ENCODE measurements around the gene HIGD2A. TPM values are rescaled to one million over a fixed set of nuclear protein-coding genes. Genes with fewer than 3 reads are reported as not detected.

HIGD2A gene
- total RNA-seq, 5 donors from 2014 or later (not counting 1 experiment from before 2014, with no cell fraction given), result 88.5 to 117 (median 95.4) TPM

DNA sequence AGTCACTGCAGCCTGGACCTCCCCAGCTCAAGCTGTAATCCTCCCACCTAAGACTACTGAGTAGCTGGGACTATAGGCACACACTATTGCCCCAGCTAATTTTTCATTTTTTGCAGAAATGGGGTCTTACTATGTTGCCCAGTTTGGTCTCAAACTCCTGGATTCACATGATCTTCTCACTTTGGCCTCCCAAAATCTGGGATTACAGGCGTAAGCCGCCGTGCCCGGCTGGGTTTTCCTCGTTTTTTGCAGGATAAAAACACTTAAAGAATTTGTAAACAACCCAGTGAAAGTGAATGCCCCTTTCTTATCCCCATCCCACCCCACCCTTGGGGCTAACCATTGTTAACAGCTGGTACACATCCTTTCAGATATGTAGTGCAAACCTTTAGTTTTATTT, 20.0 kb downstream of the HIGD2A start:
- peaks cover 28% of the 10 kb centered on the region for H3K36me3 Mint-ChIP-seq
- Histone ChIP-seq H3K9me3 (no peaks in the 10 kb centered on the region), H3K4me1 (ENCODE audit: control insufficient read depth in 1 of 2, extremely low read depth in 1 of 2, insufficient read depth in 2 of 2, low read length in 2 of 2) (peaks cover 0 to 9% of the 10 kb centered on the region in 2 experiments), H3K4me3 (ENCODE audit: control insufficient read depth in 1 of 2, extremely low read depth in 1 of 2, low read length in 1 of 2) (no peak overlapping the region), H3K36me3 (ENCODE audit: control insufficient read depth in 2 of 2, extremely low read depth in 1 of 2, insufficient read depth in 1 of 2, low read length in 1 of 2) (peaks cover 15 to 22% of the 10 kb centered on the region in 2 donors), H3K27me3 (replicated peaks in 1 of 2; ENCODE audit: control insufficient read depth in 2 of 2, extremely low read depth in 1 of 2, insufficient read depth in 2 of 2, low read length in 1 of 2) (no peaks in the 10 kb centered on the region), H3K27ac (ENCODE audit: low read length) (no peak overlapping the region)
- no peaks in the 10 kb centered on the region for H3K27me3 Mint-ChIP-seq
- H3K9me3 Mint-ChIP-seq, result no peaks in the 10 kb centered on the region
- ChIA-PET POLR2A (interaction anchor here (0.6 to 0.7 kb wide), 5 partner anchors 66 to 241 kb away, joined by 3 to 7 read pairs (median 5); no protein-coding TSS in a partner anchor), CTCF (no interaction called here)
- H3K4me1 Mint-ChIP-seq, result peaks cover 13 to 22% (median 20%) of the 10 kb centered on the region in 3 donors
- DNase-seq (no peak), ATAC-seq (replicated peaks in 1 of 4) (no peak)
- 100% methylated on average over 4 of the region's 5 CpGs for WGBS (ENCODE audit: insufficient coverage)
- no peak overlapping the region for H3K27ac Mint-ChIP-seq
- no peak overlapping the region for H3K4me3 Mint-ChIP-seq

DNA sequence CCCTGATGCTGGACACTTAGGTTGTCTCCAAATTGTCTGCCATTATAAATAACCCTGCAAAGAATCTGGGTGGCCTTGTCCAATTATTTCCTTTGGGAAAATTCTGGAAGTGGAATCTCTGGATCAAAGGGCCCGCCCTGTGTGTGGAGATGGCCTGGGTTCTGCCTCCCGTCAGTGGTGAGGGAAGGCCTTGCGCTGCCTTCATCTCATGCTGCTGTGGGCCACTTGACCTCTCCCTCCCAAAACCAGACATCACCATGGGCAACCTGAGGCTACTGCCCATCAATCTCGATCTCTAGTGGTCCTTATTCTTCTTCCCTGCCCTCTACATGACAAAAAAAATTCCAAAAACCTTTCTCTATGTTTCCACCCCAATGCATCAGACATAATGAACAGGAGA, 21.2 kb downstream of the HIGD2A start:
- Histone ChIP-seq H3K9me3 (no peaks in the 10 kb centered on the region), H3K4me3 (ENCODE audit: control insufficient read depth in 1 of 2, extremely low read depth in 1 of 2, low read length in 1 of 2) (no peak overlapping the region), H3K27me3 (replicated peaks in 1 of 2; ENCODE audit: control insufficient read depth in 2 of 2, extremely low read depth in 1 of 2, insufficient read depth in 2 of 2, low read length in 1 of 2) (no peaks in the 10 kb centered on the region), H3K36me3 (ENCODE audit: control insufficient read depth in 2 of 2, extremely low read depth in 1 of 2, insufficient read depth in 1 of 2, low read length in 1 of 2) (peaks cover 11 to 19% of the 10 kb centered on the region in 2 donors), H3K27ac (ENCODE audit: low read length) (no peak overlapping the region), H3K4me1 (ENCODE audit: control insufficient read depth in 1 of 2, extremely low read depth in 1 of 2, insufficient read depth in 2 of 2, low read length in 2 of 2) (peaks cover 2 to 21% of the 10 kb centered on the region in 2 experiments)
- Mint-ChIP-seq H3K27me3 (no peaks in the 10 kb centered on the region), H3K4me3 (no peak overlapping the region), H3K27ac (no peak overlapping the region), H3K9me3 (no peaks in the 10 kb centered on the region), H3K36me3 (peaks cover 28% of the 10 kb centered on the region), H3K4me1 (peaks cover 25 to 33% (median 31%) of the 10 kb centered on the region in 3 donors)
- ATAC-seq (replicated peaks in 1 of 4) (no peak), DNase-seq (no peak)
- ChIA-PET CTCF (no interaction called here), POLR2A (interaction anchor here in 1 of 2 donors (0.6 kb wide), 1 partner anchor 189 kb away, joined by 6 read pairs; no protein-coding TSS in a partner anchor)
- WGBS (ENCODE audit: insufficient coverage), result 97% methylated on average over 3 of the region's 4 CpGs

DNA sequence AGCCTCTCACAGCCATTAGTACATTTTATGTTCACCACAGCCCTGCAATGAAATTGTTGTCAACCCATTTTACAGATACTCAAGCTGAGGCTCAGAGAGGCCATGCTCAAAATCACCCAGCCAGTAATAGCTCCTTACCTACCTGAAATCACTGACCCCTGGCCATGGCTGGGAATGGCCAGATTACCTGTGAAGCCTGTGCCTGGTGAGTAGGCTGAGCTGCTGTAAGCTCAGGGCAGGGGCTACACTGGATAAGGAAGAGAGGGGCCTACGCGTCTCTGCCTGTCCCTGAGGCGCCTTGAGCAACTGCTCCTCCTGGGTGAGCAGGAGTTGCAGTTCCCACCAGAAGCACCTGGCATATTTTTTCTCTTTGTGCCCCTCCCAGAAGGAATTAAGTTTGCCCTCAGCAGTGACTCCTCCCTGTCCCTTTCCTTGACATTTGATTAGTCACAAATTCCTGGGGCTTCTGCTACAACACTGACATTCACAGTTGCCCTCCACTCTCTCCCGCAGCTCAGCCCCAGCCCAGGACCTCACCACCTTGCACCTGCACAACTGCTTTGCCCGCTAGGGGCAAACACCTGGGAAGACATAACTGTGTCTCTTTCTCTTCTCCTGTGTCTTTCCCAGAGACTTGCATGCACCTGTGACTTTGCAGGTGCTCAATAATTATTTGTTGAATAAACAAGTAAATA, 22.1 kb downstream of the HIGD2A start:
- H3K4me1 Mint-ChIP-seq, result peaks cover 33 to 42% (median 40%) of the 10 kb centered on the region in 3 donors
- Histone ChIP-seq H3K9me3 (no peaks in the 10 kb centered on the region), H3K27ac (ENCODE audit: low read length) (no peak overlapping the region), H3K4me1 (ENCODE audit: control insufficient read depth in 1 of 2, extremely low read depth in 1 of 2, insufficient read depth in 2 of 2, low read length in 2 of 2) (peaks cover 9 to 28% of the 10 kb centered on the region in 2 experiments), H3K27me3 (replicated peaks in 1 of 2; ENCODE audit: control insufficient read depth in 2 of 2, extremely low read depth in 1 of 2, insufficient read depth in 2 of 2, low read length in 1 of 2) (no peaks in the 10 kb centered on the region), H3K4me3 (ENCODE audit: control insufficient read depth in 1 of 2, extremely low read depth in 1 of 2, low read length in 1 of 2) (no peak overlapping the region), H3K36me3 (ENCODE audit: control insufficient read depth in 2 of 2, extremely low read depth in 1 of 2, insufficient read depth in 1 of 2, low read length in 1 of 2) (peaks cover 9 to 19% of the 10 kb centered on the region in 2 donors)
- H3K36me3 Mint-ChIP-seq, result peaks cover 26% of the 10 kb centered on the region
- POLR2A ChIA-PET, result interaction anchor here in 1 of 2 donors (0.5 kb wide), 1 partner anchor 917 kb away, joined by 3 read pairs; no protein-coding TSS in a partner anchor
- H3K27ac Mint-ChIP-seq, result no peak overlapping the region
- H3K27me3 Mint-ChIP-seq, result no peaks in the 10 kb centered on the region
- no peak for DNase-seq
- WGBS (ENCODE audit: insufficient coverage), result 100% methylated on average over 2 of the region's 5 CpGs
- CTCF ChIA-PET, result no interaction called here
- ATAC-seq (replicated peaks in 1 of 4), result no peak
- no peak overlapping the region for H3K4me3 Mint-ChIP-seq
- no peaks in the 10 kb centered on the region for H3K9me3 Mint-ChIP-seq

DNA sequence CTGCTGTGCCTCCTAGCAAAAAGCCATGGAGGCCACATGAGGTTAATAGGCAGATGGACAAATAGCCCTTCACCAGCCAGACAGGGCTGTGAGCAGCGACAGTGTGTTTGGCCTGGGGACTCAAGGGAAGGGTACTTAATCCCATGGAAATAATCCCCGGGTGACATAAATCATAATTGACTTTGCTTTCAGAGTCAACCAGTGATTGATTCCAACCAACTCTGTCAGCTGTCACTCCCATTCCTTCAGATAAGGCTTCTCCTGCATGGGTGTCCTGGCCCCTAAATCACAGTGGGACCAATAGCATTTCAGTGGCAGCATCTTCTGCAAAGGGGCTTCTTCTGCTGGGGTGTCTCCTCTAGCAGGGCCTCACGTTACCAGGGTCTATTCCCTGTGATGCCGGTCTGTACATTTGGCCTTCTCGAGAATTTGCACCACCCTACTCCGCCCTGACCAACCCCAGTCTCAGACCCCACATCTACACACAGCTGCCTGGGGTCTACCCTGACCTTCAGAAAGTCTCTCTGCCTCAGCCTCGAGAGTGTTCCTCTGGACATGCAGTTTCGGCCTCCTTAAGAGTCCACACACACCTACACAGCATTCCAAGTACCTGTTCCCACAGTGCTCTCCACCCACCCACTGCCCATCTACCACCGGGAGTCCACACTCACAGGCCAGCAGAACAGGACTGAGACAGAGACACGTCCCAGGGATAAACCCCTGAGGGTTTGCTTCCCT, 24.1 kb downstream of the HIGD2A start:
- Histone ChIP-seq H3K4me1 (ENCODE audit: control insufficient read depth in 1 of 2, extremely low read depth in 1 of 2, insufficient read depth in 2 of 2, low read length in 2 of 2) (peaks cover 11 to 39% of the 10 kb centered on the region in 2 experiments), H3K36me3 (ENCODE audit: control insufficient read depth in 2 of 2, extremely low read depth in 1 of 2, insufficient read depth in 1 of 2, low read length in 1 of 2) (peaks cover 2 to 10% of the 10 kb centered on the region in 2 donors), H3K4me3 (ENCODE audit: control insufficient read depth in 1 of 2, extremely low read depth in 1 of 2, low read length in 1 of 2) (no peak overlapping the region), H3K27ac (ENCODE audit: low read length) (no peak overlapping the region), H3K9me3 (no peaks in the 10 kb centered on the region), H3K27me3 (replicated peaks in 1 of 2; ENCODE audit: control insufficient read depth in 2 of 2, extremely low read depth in 1 of 2, insufficient read depth in 2 of 2, low read length in 1 of 2) (no peaks in the 10 kb centered on the region)
- Mint-ChIP-seq H3K4me3 (no peak overlapping the region), H3K9me3 (no peaks in the 10 kb centered on the region), H3K27me3 (no peaks in the 10 kb centered on the region), H3K36me3 (peaks cover 13% of the 10 kb centered on the region), H3K27ac (peak overlapping the region; percentile 17 to 39), H3K4me1 (peaks cover 42 to 51% (median 46%) of the 10 kb centered on the region in 3 donors)
- ChIA-PET CTCF (no interaction called here), POLR2A (no interaction called here)
- no peak for ATAC-seq (replicated peaks in 1 of 4)
- DNase-seq, result no peak
- 92% methylated on average over 4 of the region's 10 CpGs for WGBS (ENCODE audit: insufficient coverage)

DNA sequence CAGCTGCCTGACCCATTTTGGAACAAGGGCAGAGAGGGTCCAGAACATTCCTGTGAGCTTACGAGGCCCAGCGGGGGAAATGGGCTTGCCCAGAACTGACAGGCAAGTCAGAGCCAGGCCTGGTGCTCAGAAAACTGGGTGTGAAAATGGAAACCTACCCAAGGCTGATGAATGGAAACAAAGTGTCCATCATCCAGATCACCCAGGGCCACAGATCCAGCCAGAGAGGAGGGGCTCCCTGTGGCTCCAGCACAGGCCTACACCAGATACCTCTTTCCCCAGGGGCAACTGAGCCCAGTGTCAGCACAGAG, 24.7 kb downstream of the HIGD2A start:
- peaks cover 10% of the 10 kb centered on the region for H3K36me3 Mint-ChIP-seq
- no peak for ATAC-seq (replicated peaks in 1 of 4)
- Histone ChIP-seq H3K27me3 (replicated peaks in 1 of 2; ENCODE audit: control insufficient read depth in 2 of 2, extremely low read depth in 1 of 2, insufficient read depth in 2 of 2, low read length in 1 of 2) (no peaks in the 10 kb centered on the region), H3K4me3 (ENCODE audit: control insufficient read depth in 1 of 2, extremely low read depth in 1 of 2, low read length in 1 of 2) (no peak overlapping the region), H3K36me3 (ENCODE audit: control insufficient read depth in 2 of 2, extremely low read depth in 1 of 2, insufficient read depth in 1 of 2, low read length in 1 of 2) (peaks cover 2 to 6% of the 10 kb centered on the region in 2 donors), H3K4me1 (ENCODE audit: control insufficient read depth in 1 of 2, extremely low read depth in 1 of 2, insufficient read depth in 2 of 2, low read length in 2 of 2) (peaks cover 11 to 39% of the 10 kb centered on the region in 2 experiments), H3K9me3 (no peaks in the 10 kb centered on the region), H3K27ac (ENCODE audit: low read length) (no peak overlapping the region)
- no peaks in the 10 kb centered on the region for H3K9me3 Mint-ChIP-seq
- H3K27me3 Mint-ChIP-seq, result no peaks in the 10 kb centered on the region
- ChIA-PET CTCF (no interaction called here), POLR2A (no interaction called here)
- DNase-seq, result no peak
- WGBS (ENCODE audit: insufficient coverage), result 92% methylated on average over 2 of the region's 2 CpGs
- peak overlapping the region in 1 of 2 donors; percentile 73 for H3K27ac Mint-ChIP-seq
- peaks cover 42 to 51% (median 46%) of the 10 kb centered on the region in 3 donors for H3K4me1 Mint-ChIP-seq
- no peak overlapping the region for H3K4me3 Mint-ChIP-seq

DNA sequence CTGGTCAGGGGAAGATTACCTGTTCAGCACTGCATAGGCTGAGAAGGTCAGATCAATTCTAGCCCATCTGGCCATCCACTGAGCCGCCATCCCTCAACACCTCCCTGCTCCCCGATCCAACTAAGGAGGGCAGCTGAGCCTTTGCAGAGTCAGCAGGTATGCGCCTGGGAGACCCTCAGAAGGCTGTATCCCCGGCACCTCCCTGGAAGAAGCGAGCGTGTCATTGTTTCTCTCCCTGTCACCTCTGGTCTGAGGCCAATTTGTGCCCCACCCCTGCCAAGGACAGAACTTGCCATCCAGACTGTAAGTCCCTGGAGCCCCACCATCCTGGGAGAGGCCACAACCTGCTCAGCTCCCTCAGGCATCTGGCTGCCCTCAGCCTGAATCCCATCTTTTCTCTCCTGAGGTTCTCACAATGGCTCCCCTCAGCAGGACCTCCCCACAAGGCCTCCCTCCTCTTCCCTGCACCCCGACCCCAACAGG, 25.2 kb downstream of the HIGD2A start:
- Mint-ChIP-seq H3K27me3 (no peaks in the 10 kb centered on the region), H3K4me1 (peaks cover 42 to 51% (median 46%) of the 10 kb centered on the region in 3 donors), H3K9me3 (no peaks in the 10 kb centered on the region), H3K36me3 (peaks cover 10% of the 10 kb centered on the region), H3K4me3 (peak overlapping the region in 1 of 3 donors; percentile 28), H3K27ac (peak overlapping the region; percentile 17 to 73)
- Histone ChIP-seq H3K36me3 (ENCODE audit: control insufficient read depth in 2 of 2, extremely low read depth in 1 of 2, insufficient read depth in 1 of 2, low read length in 1 of 2) (peaks cover 2 to 6% of the 10 kb centered on the region in 2 donors), H3K4me1 (ENCODE audit: control insufficient read depth in 1 of 2, extremely low read depth in 1 of 2, insufficient read depth in 2 of 2, low read length in 2 of 2) (peaks cover 11 to 39% of the 10 kb centered on the region in 2 experiments), H3K4me3 (ENCODE audit: control insufficient read depth in 1 of 2, extremely low read depth in 1 of 2, low read length in 1 of 2) (no peak overlapping the region), H3K9me3 (no peaks in the 10 kb centered on the region), H3K27me3 (replicated peaks in 1 of 2; ENCODE audit: control insufficient read depth in 2 of 2, extremely low read depth in 1 of 2, insufficient read depth in 2 of 2, low read length in 1 of 2) (no peaks in the 10 kb centered on the region), H3K27ac (ENCODE audit: low read length) (no peak overlapping the region)
- ATAC-seq (replicated peaks in 1 of 4), result no peak
- ChIA-PET POLR2A (no interaction called here), CTCF (no interaction called here)
- WGBS (ENCODE audit: insufficient coverage), result 93% methylated on average over 6 of the region's 7 CpGs
- DNase-seq, result no peak

Data from T-cell (primary cell).